Chondrocyte (in vitro differentiated cells): Measurements from ENCODE around the gene PTPRC. TPM values are rescaled to one million over a fixed set of nuclear protein-coding genes. Genes with fewer than 3 reads are reported as not detected.

ENCODE experiments used
- DNase-seq: peaks from one replicate; pipeline ENCODE4 v3.0.0; 2021; ENCODE audit warnings: mixed read lengths, low spot score
- H3K27ac Mint-ChIP-seq: one replicate; pipeline ENCODE4 v1.8.0; 2021; ENCODE audit warnings: mild to moderate bottlenecking, moderate library complexity, mixed read lengths; ENCODE audit not compliant: unreplicated experiment
- H3K27me3 Mint-ChIP-seq: 2 replicates; pipeline ENCODE4 v1.8.0; 2021; ENCODE audit warnings: low read depth, mixed read lengths
- H3K36me3 Mint-ChIP-seq: 2 replicates; pipeline ENCODE4 v1.8.0; 2021; ENCODE audit warnings: low read depth, mixed read lengths
- H3K4me1 Mint-ChIP-seq: 2 replicates; pipeline ENCODE4 v1.8.0; 2021; ENCODE audit warnings: low read depth, mild to moderate bottlenecking, mixed read lengths
- H3K4me3 Mint-ChIP-seq: one replicate; pipeline ENCODE4 v1.8.0; 2021; ENCODE audit warnings: mild to moderate bottlenecking, moderate library complexity, mixed read lengths; ENCODE audit not compliant: unreplicated experiment
- H3K9me3 Mint-ChIP-seq: 2 replicates; pipeline ENCODE4 v1.8.0; 2021; ENCODE audit warnings: low read depth, mixed read lengths
- total RNA-seq: library from RNA; stranded (reverse); gene quantifications from 3 replicates; pipeline ENCODE4 v1.2.1, GENCODE V29; 2021
- TF ChIP-seq, protein P1 (sequence below): fragments of 200-600 bp; sonication (generic); IDR thresholded peaks from 2 replicates; pipeline ENCODE4 v1.5.0; 2021; ENCODE audit warnings: antibody characterized with exemption, mild to moderate bottlenecking, moderate library complexity

PTPRC gene
- total RNA-seq, 1 donor from 2014 or later = not detected

DNA sequence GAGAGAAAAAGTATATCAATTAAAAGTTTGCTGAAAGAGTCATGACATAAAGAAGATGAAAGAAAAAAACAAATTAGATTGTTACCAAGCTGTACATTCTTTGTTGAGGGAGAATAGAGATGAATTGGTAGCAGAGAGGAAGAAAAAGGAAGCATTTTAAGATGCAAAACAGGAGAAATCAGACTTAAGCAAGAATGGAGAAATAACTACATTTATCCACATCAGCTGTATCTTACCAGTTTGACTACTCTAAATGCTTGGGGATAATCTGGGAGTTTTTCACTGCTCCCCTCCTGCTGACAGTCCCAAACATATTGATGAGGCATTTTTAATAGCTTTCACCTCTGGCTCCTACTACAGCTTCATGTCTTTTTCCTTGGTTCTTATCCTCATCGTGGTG lies 16.8 kb upstream of the PTPRC start:
- H3K27ac Mint-ChIP-seq = no peak overlapping the region
- TF ChIP-seq, protein P1, sequence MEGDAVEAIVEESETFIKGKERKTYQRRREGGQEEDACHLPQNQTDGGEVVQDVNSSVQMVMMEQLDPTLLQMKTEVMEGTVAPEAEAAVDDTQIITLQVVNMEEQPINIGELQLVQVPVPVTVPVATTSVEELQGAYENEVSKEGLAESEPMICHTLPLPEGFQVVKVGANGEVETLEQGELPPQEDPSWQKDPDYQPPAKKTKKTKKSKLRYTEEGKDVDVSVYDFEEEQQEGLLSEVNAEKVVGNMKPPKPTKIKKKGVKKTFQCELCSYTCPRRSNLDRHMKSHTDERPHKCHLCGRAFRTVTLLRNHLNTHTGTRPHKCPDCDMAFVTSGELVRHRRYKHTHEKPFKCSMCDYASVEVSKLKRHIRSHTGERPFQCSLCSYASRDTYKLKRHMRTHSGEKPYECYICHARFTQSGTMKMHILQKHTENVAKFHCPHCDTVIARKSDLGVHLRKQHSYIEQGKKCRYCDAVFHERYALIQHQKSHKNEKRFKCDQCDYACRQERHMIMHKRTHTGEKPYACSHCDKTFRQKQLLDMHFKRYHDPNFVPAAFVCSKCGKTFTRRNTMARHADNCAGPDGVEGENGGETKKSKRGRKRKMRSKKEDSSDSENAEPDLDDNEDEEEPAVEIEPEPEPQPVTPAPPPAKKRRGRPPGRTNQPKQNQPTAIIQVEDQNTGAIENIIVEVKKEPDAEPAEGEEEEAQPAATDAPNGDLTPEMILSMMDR = no peak
- no peaks in the 10 kb centered on the region for H3K27me3 Mint-ChIP-seq

DNA sequence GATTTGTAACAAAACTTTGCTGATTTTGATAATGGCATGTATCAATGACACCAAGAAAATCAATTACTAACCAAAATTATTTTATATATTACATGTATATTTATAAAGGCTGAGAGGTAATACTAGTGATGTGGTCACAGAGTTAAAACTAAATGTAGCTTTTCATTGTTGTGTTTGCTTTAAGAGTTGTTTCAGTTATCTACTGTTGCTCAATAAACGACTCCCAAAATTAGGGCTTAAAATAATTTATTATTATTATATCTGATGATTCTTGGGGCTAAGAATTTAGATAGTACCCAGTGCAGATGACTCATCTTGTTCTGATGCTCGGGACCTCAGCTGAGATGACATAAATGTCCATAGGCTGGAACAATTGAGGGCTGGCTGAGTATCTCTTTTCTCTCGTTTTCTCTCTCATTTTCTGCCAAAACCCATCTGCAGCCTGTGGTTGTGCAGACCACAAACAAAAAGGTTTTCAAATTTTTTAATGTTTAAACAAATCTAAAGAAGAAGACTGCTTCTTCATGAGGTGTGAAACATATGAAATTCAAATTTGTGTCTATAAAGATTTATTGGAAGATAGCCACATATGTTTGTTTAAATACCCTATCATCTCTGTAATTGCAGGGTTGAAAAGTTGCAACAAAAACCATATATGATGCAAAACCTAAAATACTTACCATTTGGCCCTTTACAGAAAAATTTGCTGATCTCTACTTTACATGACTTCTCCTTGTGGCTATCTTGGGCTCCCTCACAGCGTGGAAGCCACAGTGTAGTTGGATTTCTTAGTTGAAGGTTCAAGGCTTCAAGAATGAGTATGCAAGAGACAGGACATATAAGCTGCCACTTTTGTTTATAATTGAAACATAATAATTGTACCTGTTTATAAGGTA lies 14.8 kb upstream of the PTPRC start:
- Mint-ChIP-seq H3K4me1 (peaks cover 13% of the 10 kb centered on the region), H3K4me3 (no peak overlapping the region), H3K9me3 (no peaks in the 10 kb centered on the region), H3K36me3 (no peaks in the 10 kb centered on the region), H3K27me3 (no peaks in the 10 kb centered on the region), H3K27ac (no peak overlapping the region)
- no peak for DNase-seq
- TF ChIP-seq, protein P1 = no peak

More for the DNA sequence above, 16.8 kb upstream of the PTPRC start:
- DNase-seq = no peak
- H3K4me3 Mint-ChIP-seq = no peak overlapping the region
- peaks cover 3% of the 10 kb centered on the region for H3K4me1 Mint-ChIP-seq
- H3K9me3 Mint-ChIP-seq = no peaks in the 10 kb centered on the region
- no peaks in the 10 kb centered on the region for H3K36me3 Mint-ChIP-seq

DNA sequence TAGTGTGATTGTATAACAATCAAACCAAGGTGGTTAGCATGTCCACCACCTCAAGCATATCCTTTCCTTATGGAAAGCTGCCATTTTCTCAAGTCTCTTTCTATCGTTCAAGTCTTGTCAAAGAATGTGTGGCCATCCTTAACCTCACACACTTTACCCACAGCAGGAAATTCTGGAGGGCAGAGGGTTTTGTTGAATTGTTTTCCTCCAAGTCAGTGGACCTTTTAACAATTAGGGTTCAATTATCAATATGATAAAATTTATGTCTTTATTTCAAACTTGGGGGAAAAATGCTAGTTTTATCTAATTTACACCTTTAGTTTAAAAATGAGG lies 14.2 kb upstream of the PTPRC start:
- H3K36me3 Mint-ChIP-seq = no peaks in the 10 kb centered on the region
- peaks cover 13% of the 10 kb centered on the region for H3K4me1 Mint-ChIP-seq
- no peak overlapping the region for H3K27ac Mint-ChIP-seq
- H3K9me3 Mint-ChIP-seq = no peaks in the 10 kb centered on the region
- TF ChIP-seq, protein P1 = no peak
- H3K27me3 Mint-ChIP-seq = no peaks in the 10 kb centered on the region
- no peak overlapping the region for H3K4me3 Mint-ChIP-seq
- DNase-seq = no peak

DNA sequence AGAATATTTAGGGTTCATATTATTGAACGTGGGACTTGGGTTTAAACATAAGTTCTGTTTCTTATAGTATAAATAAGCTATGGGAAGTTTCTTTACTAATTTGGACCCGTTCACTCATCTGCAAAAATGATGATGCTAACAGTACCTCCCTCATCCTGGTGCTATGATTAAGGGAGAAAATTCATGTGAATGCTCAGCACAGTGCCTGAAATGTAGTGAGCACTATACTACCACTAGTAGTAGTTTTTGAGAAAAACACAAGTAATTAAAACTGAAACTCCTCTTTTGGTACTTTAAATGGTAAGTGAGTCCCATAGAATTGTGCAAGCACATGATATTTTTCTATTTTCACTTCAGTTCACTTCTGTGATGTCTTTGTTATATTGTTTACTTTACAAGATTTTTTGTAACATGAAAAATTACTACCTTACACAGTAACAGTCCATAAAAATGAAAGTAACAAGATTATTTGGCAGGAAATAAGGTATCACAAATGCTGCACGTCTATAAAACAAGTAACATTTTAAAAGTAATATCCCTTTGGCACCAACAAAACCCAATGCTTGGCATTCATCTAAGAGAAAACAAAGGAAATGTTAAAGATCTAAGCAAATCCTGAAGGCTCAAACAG lies 11.3 kb upstream of the PTPRC start:
- no peak overlapping the region for H3K27ac Mint-ChIP-seq
- H3K4me1 Mint-ChIP-seq = peaks cover 13% of the 10 kb centered on the region
- no peaks in the 10 kb centered on the region for H3K9me3 Mint-ChIP-seq
- no peaks in the 10 kb centered on the region for H3K27me3 Mint-ChIP-seq
- no peak overlapping the region for H3K4me3 Mint-ChIP-seq
- DNase-seq = no peak
- TF ChIP-seq, protein P1 = no peak
- no peaks in the 10 kb centered on the region for H3K36me3 Mint-ChIP-seq

GRCh38 chr1:198628067-198628455 lies 10.8 kb upstream of the PTPRC start:
- DNase-seq = no peak
- H3K27me3 Mint-ChIP-seq = no peaks in the 10 kb centered on the region
- H3K36me3 Mint-ChIP-seq = no peaks in the 10 kb centered on the region
- H3K4me1 Mint-ChIP-seq = peaks cover 13% of the 10 kb centered on the region
- H3K9me3 Mint-ChIP-seq = peaks cover under 1% of the 10 kb centered on the region
- no peak overlapping the region for H3K27ac Mint-ChIP-seq
- TF ChIP-seq, protein P1 = no peak
- H3K4me3 Mint-ChIP-seq = no peak overlapping the region
